ENCODE data around the gene HERPUD2.
"Not testable (repeated sequence)": the region's sequence is repeated elsewhere in the genome, so short reads cannot be mapped to it uniquely, and the experiment has no call there.

The HERPUD2 gene

GRCh38 chr7:35599061-35599460 is 95.9 kb downstream of the HERPUD2 start:
- DNase-seq = no peak

- no peak for DNase-seq
These were observed 98.9 kb downstream of the HERPUD2 start for GRCh38 chr7:35596061-35596460.

- DNase-seq = no peak
These were observed 101.0 kb downstream of the HERPUD2 start for GRCh38 chr7:35593899-35594298.

DNA sequence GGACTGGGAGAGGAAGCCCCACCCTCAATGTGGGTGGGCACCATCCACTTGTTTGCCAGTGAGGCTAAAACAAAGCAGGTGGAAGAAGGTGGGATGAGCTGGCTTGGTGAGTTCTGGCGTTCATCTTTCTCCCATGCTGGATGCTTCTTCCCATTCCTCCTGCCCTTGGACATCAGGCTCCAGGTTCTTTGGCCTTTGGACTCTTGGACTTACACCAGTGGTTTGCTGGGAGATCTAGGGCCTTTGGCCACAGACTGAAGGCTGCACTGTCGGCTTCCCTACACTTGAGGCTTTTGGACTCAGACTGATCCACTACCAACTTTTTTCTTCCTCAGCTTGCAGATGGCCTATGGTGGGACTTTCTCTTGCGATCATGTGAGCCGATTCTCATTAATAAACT is 106.3 kb downstream of the HERPUD2 start:
- no peak for DNase-seq

GRCh38 chr7:35584990-35585389 is 109.9 kb downstream of the HERPUD2 start:
- DNase-seq = no peak

GRCh38 chr7:35584533-35584932 is 110.4 kb downstream of the HERPUD2 start:
- not testable (repeated sequence) for DNase-seq

Data from DMS 273 treated with DMSO at 0.1 percent for 48 hours (cell line).